NCI-H1436 (cell line): Measurements from ENCODE around the gene TMEM151A.
A peak's percentile ranks its signal among the peaks of the same experiment; 100 is the strongest.

Experiments used
- DNase-seq: peaks from one replicate; lab custom pipeline; 2025; lab: John Stamatoyannopoulos, UW

The TMEM151A gene

GRCh38 chr11:66283461-66284105, 8.1 kb upstream of the TMEM151A start:
- no peak for DNase-seq

- DNase-seq: no peak
Measured at GRCh38 chr11:66284526-66285078, 7.1 kb upstream of the TMEM151A start.

GRCh38 chr11:66285250-66285947, 6.3 kb upstream of the TMEM151A start:
- DNase-seq: no peak

GRCh38 chr11:66286699-66287098, 5.0 kb upstream of the TMEM151A start:
- DNase-seq: no peak

- no peak for DNase-seq
Measured at GRCh38 chr11:66287211-66287888, 4.3 kb upstream of the TMEM151A start.

GRCh38 chr11:66287889-66288670, 3.6 kb upstream of the TMEM151A start:
- DNase-seq: no peak

GRCh38 chr11:66288671-66289547, 2.8 kb upstream of the TMEM151A start, which contains the start of gene YIF1A:
TSS of gene YIF1A (minus strand) at chr11:66289143. CDS start at chr11:66288985, 158 bp downstream.
- DNase-seq: peak; percentile 98

- DNase-seq: no peak
Measured at GRCh38 chr11:66289548-66290329, 2.0 kb upstream of the TMEM151A start.

GRCh38 chr11:66290330-66290621, 1.4 kb upstream of the TMEM151A start:
- no peak for DNase-seq

- DNase-seq: no peak
Measured at GRCh38 chr11:66291303-66291705, 390 bp upstream of the TMEM151A start.

- no peak for DNase-seq
Measured at GRCh38 chr11:66292543-66293332, 1.0 kb downstream of the TMEM151A start.

- no peak for DNase-seq
Measured at GRCh38 chr11:66293352-66293751, 1.7 kb downstream of the TMEM151A start.

- no peak for DNase-seq
Measured at GRCh38 chr11:66293777-66294625, 2.3 kb downstream of the TMEM151A start.

- no peak for DNase-seq
Measured at GRCh38 chr11:66294626-66295620, 3.2 kb downstream of the TMEM151A start.

- DNase-seq: no peak
Measured at GRCh38 chr11:66297610-66298009, 5.9 kb downstream of the TMEM151A start.

- DNase-seq: no peak
Measured at GRCh38 chr11:66299186-66299585, 7.5 kb downstream of the TMEM151A start.

GRCh38 chr11:66302656-66303055, 11.0 kb downstream of the TMEM151A start:
- no peak for DNase-seq
